ENCODE measurements around the gene SPINK6.

The SPINK6 gene

GRCh38 chr5:148205044-148205806 lies 2.4 kb downstream of the SPINK6 start:
- no peak overlapping the region for H3K27ac Mint-ChIP-seq
- peaks cover 5% of the 10 kb centered on the region for H3K27me3 Mint-ChIP-seq
- H3K9me3 Mint-ChIP-seq (ENCODE audit: low read depth): no peaks in the 10 kb centered on the region
- no peaks in the 10 kb centered on the region for H3K36me3 Mint-ChIP-seq
- no peaks in the 10 kb centered on the region for H3K4me1 Mint-ChIP-seq (ENCODE audit: low read depth)
- H3K4me3 Mint-ChIP-seq: no peak overlapping the region

- Mint-ChIP-seq H3K27me3 (peaks cover 5% of the 10 kb centered on the region), H3K4me1 (ENCODE audit: low read depth) (no peaks in the 10 kb centered on the region), H3K4me3 (no peak overlapping the region), H3K36me3 (no peaks in the 10 kb centered on the region), H3K9me3 (ENCODE audit: low read depth) (no peaks in the 10 kb centered on the region), H3K27ac (no peak overlapping the region)
Measured at GRCh38 chr5:148205865-148206264, 3.0 kb downstream of the SPINK6 start.

- Mint-ChIP-seq H3K4me3 (no peak overlapping the region), H3K27ac (no peak overlapping the region), H3K4me1 (ENCODE audit: low read depth) (no peaks in the 10 kb centered on the region), H3K9me3 (ENCODE audit: low read depth) (no peaks in the 10 kb centered on the region), H3K36me3 (no peaks in the 10 kb centered on the region), H3K27me3 (peaks cover 5% of the 10 kb centered on the region)
Measured at GRCh38 chr5:148206620-148207019, 3.8 kb downstream of the SPINK6 start.

- H3K4me1 Mint-ChIP-seq (ENCODE audit: low read depth): no peaks in the 10 kb centered on the region
- no peak overlapping the region for H3K4me3 Mint-ChIP-seq
- no peaks in the 10 kb centered on the region for H3K36me3 Mint-ChIP-seq
- H3K9me3 Mint-ChIP-seq (ENCODE audit: low read depth): no peaks in the 10 kb centered on the region
- H3K27me3 Mint-ChIP-seq: peaks cover 7% of the 10 kb centered on the region
- no peak overlapping the region for H3K27ac Mint-ChIP-seq
Measured at GRCh38 chr5:148208226-148208625, 5.4 kb downstream of the SPINK6 start.

- H3K4me3 Mint-ChIP-seq: no peak overlapping the region
- H3K27ac Mint-ChIP-seq: no peak overlapping the region
- no peaks in the 10 kb centered on the region for H3K9me3 Mint-ChIP-seq (ENCODE audit: low read depth)
- H3K4me1 Mint-ChIP-seq (ENCODE audit: low read depth): no peaks in the 10 kb centered on the region
- H3K27me3 Mint-ChIP-seq: peaks cover 7% of the 10 kb centered on the region
- no peaks in the 10 kb centered on the region for H3K36me3 Mint-ChIP-seq
Measured at GRCh38 chr5:148209151-148209770, 6.4 kb downstream of the SPINK6 start.

GRCh38 chr5:148214665-148215185 lies 11.9 kb downstream of the SPINK6 start:
- Mint-ChIP-seq H3K9me3 (ENCODE audit: low read depth) (no peaks in the 10 kb centered on the region), H3K4me1 (ENCODE audit: low read depth) (no peaks in the 10 kb centered on the region), H3K4me3 (no peak overlapping the region), H3K27me3 (peaks cover 1% of the 10 kb centered on the region), H3K27ac (no peak overlapping the region), H3K36me3 (no peaks in the 10 kb centered on the region)

- Mint-ChIP-seq H3K4me1 (ENCODE audit: low read depth) (no peaks in the 10 kb centered on the region), H3K36me3 (no peaks in the 10 kb centered on the region), H3K27ac (no peak overlapping the region), H3K27me3 (peaks cover 4% of the 10 kb centered on the region), H3K9me3 (ENCODE audit: low read depth) (no peaks in the 10 kb centered on the region), H3K4me3 (no peak overlapping the region)
Measured at GRCh38 chr5:148221508-148221907, 18.7 kb downstream of the SPINK6 start.

- Mint-ChIP-seq H3K27ac (no peak overlapping the region), H3K36me3 (no peaks in the 10 kb centered on the region), H3K27me3 (peaks cover 7% of the 10 kb centered on the region), H3K9me3 (ENCODE audit: low read depth) (no peaks in the 10 kb centered on the region), H3K4me1 (ENCODE audit: low read depth) (no peaks in the 10 kb centered on the region), H3K4me3 (no peak overlapping the region)
Measured at GRCh38 chr5:148224117-148224742, 21.4 kb downstream of the SPINK6 start.

- no peaks in the 10 kb centered on the region for H3K36me3 Mint-ChIP-seq
- H3K27me3 Mint-ChIP-seq: peaks cover 7% of the 10 kb centered on the region
- no peaks in the 10 kb centered on the region for H3K4me1 Mint-ChIP-seq (ENCODE audit: low read depth)
- H3K4me3 Mint-ChIP-seq: no peak overlapping the region
- no peak overlapping the region for H3K27ac Mint-ChIP-seq
- H3K9me3 Mint-ChIP-seq (ENCODE audit: low read depth): no peaks in the 10 kb centered on the region
Measured at GRCh38 chr5:148228392-148228984, 25.6 kb downstream of the SPINK6 start.

- no peaks in the 10 kb centered on the region for H3K4me1 Mint-ChIP-seq (ENCODE audit: low read depth)
- H3K27ac Mint-ChIP-seq: no peak overlapping the region
- no peaks in the 10 kb centered on the region for H3K36me3 Mint-ChIP-seq
- H3K27me3 Mint-ChIP-seq: peaks cover 7% of the 10 kb centered on the region
- no peaks in the 10 kb centered on the region for H3K9me3 Mint-ChIP-seq (ENCODE audit: low read depth)
- H3K4me3 Mint-ChIP-seq: no peak overlapping the region
Measured at GRCh38 chr5:148229840-148230239, 27.0 kb downstream of the SPINK6 start.

GRCh38 chr5:148230240-148230639 lies 27.4 kb downstream of the SPINK6 start:
- H3K36me3 Mint-ChIP-seq: no peaks in the 10 kb centered on the region
- H3K27ac Mint-ChIP-seq: no peak overlapping the region
- H3K4me3 Mint-ChIP-seq: no peak overlapping the region
- H3K27me3 Mint-ChIP-seq: peaks cover 7% of the 10 kb centered on the region
- H3K9me3 Mint-ChIP-seq (ENCODE audit: low read depth): no peaks in the 10 kb centered on the region
- no peaks in the 10 kb centered on the region for H3K4me1 Mint-ChIP-seq (ENCODE audit: low read depth)

- Mint-ChIP-seq H3K36me3 (no peaks in the 10 kb centered on the region), H3K4me3 (no peak overlapping the region), H3K9me3 (ENCODE audit: low read depth) (no peaks in the 10 kb centered on the region), H3K27me3 (no peaks in the 10 kb centered on the region), H3K27ac (no peak overlapping the region), H3K4me1 (ENCODE audit: low read depth) (no peaks in the 10 kb centered on the region)
Measured at GRCh38 chr5:148237785-148238417, 35.1 kb downstream of the SPINK6 start.

GRCh38 chr5:148238418-148238794 lies 35.6 kb downstream of the SPINK6 start, which contains the start of gene MARCOL:
Gene MARCOL (plus strand): TSS chr5:148238525. CDS start chr5:148238598, 73 bp downstream.
- Mint-ChIP-seq H3K27me3 (no peaks in the 10 kb centered on the region), H3K4me1 (ENCODE audit: low read depth) (no peaks in the 10 kb centered on the region), H3K4me3 (no peak within 1 kb of the TSS), H3K9me3 (ENCODE audit: low read depth) (no peaks in the 10 kb centered on the region), H3K36me3 (no peaks in the 10 kb centered on the region), H3K27ac (no peak within 1 kb of the TSS)

GRCh38 chr5:148248894-148249293 lies 46.1 kb downstream of the SPINK6 start:
- Mint-ChIP-seq H3K4me1 (ENCODE audit: low read depth) (no peaks in the 10 kb centered on the region), H3K27me3 (peaks cover 1% of the 10 kb centered on the region), H3K4me3 (no peak overlapping the region), H3K9me3 (ENCODE audit: low read depth) (peaks cover 8% of the 10 kb centered on the region), H3K27ac (no peak overlapping the region), H3K36me3 (no peaks in the 10 kb centered on the region)

Measured in activated naive CD8-positive, alpha-beta T cell (primary cell).